ENCODE data around the gene VWA8.

The VWA8 gene

GRCh38 chr13:41603917-41604316 lies 357.0 kb downstream of the VWA8 start:
- POLR2A ChIA-PET, result no interaction called here
- no peak overlapping the region for H3K4me3 ChIP-seq (ENCODE audit: low read depth, low read length)
- CTCF ChIA-PET, result no interaction called here

GRCh38 chr13:41601718-41602445 lies 359.0 kb downstream of the VWA8 start:
- ChIA-PET POLR2A (no interaction called here), CTCF (no interaction called here)
- no peak overlapping the region for H3K4me3 ChIP-seq (ENCODE audit: low read depth, low read length)
- no peak for DNase-seq (ENCODE audit: low read depth, low spot score)
- TF ChIP-seq, protein P1, sequence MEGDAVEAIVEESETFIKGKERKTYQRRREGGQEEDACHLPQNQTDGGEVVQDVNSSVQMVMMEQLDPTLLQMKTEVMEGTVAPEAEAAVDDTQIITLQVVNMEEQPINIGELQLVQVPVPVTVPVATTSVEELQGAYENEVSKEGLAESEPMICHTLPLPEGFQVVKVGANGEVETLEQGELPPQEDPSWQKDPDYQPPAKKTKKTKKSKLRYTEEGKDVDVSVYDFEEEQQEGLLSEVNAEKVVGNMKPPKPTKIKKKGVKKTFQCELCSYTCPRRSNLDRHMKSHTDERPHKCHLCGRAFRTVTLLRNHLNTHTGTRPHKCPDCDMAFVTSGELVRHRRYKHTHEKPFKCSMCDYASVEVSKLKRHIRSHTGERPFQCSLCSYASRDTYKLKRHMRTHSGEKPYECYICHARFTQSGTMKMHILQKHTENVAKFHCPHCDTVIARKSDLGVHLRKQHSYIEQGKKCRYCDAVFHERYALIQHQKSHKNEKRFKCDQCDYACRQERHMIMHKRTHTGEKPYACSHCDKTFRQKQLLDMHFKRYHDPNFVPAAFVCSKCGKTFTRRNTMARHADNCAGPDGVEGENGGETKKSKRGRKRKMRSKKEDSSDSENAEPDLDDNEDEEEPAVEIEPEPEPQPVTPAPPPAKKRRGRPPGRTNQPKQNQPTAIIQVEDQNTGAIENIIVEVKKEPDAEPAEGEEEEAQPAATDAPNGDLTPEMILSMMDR (IDR thresholded peaks at IDR 0.05; ENCODE audit: insufficient read depth, low read length, missing control alignments), result no peak

More at GRCh38 chr13:41603917-41604316, 357.0 kb downstream of the VWA8 start:
- TF ChIP-seq, protein P1 (IDR thresholded peaks at IDR 0.05; ENCODE audit: insufficient read depth, low read length, missing control alignments), result no peak
- DNase-seq (ENCODE audit: low read depth, low spot score), result no peak

- no peak for DNase-seq (ENCODE audit: low read depth, low spot score)
- TF ChIP-seq, protein P1 (IDR thresholded peaks at IDR 0.05; ENCODE audit: insufficient read depth, low read length, missing control alignments), result no peak
- CTCF ChIA-PET, result no interaction called here
- POLR2A ChIA-PET, result no interaction called here
- H3K4me3 ChIP-seq (ENCODE audit: low read depth, low read length), result no peak overlapping the region
These were observed 361.3 kb downstream of the VWA8 start for GRCh38 chr13:41599619-41600018.

GRCh38 chr13:41597348-41598041 lies 363.4 kb downstream of the VWA8 start:
- no peak overlapping the region for H3K4me3 ChIP-seq (ENCODE audit: low read depth, low read length)
- DNase-seq (ENCODE audit: low read depth, low spot score), result no peak
- POLR2A ChIA-PET, result no interaction called here
- TF ChIP-seq, protein P1 (IDR thresholded peaks at IDR 0.05; ENCODE audit: insufficient read depth, low read length, missing control alignments), result no peak
- CTCF ChIA-PET, result no interaction called here

DNA sequence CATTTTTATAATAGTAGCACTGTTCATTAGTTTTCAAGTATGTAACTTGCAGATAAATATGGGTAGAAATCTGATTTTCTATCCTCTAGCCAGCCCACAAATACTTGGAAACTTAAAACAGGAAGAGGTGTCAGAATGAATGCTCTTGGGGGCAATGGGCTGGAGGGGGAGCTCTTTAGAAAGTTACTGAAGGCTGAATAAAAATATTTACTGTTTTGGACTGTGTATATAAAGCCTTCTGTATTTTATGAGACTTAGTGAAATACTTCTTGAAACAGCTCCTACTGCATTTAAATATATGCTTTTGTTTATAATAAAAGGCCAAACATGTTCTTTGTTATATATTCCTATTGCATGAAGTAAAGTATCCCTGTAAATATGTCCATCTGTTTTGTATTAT lies 364.7 kb downstream of the VWA8 start:
- no peak for DNase-seq (ENCODE audit: low read depth, low spot score)
- TF ChIP-seq, protein P1 (IDR thresholded peaks at IDR 0.05; ENCODE audit: insufficient read depth, low read length, missing control alignments), result no peak
- no peak overlapping the region for H3K4me3 ChIP-seq (ENCODE audit: low read depth, low read length)
- CTCF ChIA-PET, result no interaction called here
- POLR2A ChIA-PET, result interaction anchor here (1.6 kb wide), 1 partner anchor 14 kb away, joined by 4 read pairs; no protein-coding TSS in a partner anchor

GRCh38 chr13:41595298-41595697 lies 365.6 kb downstream of the VWA8 start:
- POLR2A ChIA-PET, result interaction anchor here (1.6 kb wide), 1 partner anchor 15 kb away, joined by 4 read pairs; no protein-coding TSS in a partner anchor
- H3K4me3 ChIP-seq (ENCODE audit: low read depth, low read length), result no peak overlapping the region
- CTCF ChIA-PET, result no interaction called here
- no peak for DNase-seq (ENCODE audit: low read depth, low spot score)
- TF ChIP-seq, protein P1 (IDR thresholded peaks at IDR 0.05; ENCODE audit: insufficient read depth, low read length, missing control alignments), result no peak

All from AG04449 (cell line).